Urinary bladder (tissue), 4 donors: ENCODE data around the gene CYP2W1. TPM values are rescaled to one million over a fixed set of nuclear protein-coding genes. Genes with fewer than 3 reads are reported as not detected.

Source experiments
- DNase-seq: peaks from one replicate; pipeline ENCODE4 v3.0.0-alpha.2; 2015; ENCODE audit errors: extremely low spot score
- H3K27ac ChIP-seq: one replicate; pipeline ENCODE4 v1.5.1; 2013; ENCODE audit warnings: low read depth, mild to moderate bottlenecking, moderate library complexity
- H3K36me3 ChIP-seq: one replicate; pipeline ENCODE4 v1.6.1; 2013; ENCODE audit warnings: mild to moderate bottlenecking, moderate library complexity; ENCODE audit not compliant: insufficient read depth
- H3K4me1 ChIP-seq: one replicate; pipeline ENCODE4 v1.6.1; 2013; ENCODE audit warnings: mild to moderate bottlenecking, moderate library complexity; ENCODE audit not compliant: insufficient read depth
- H3K4me3 ChIP-seq: one replicate; pipeline ENCODE4 v1.5.1; 2013; ENCODE audit warnings: low read depth, low read length
- WGBS: extraction: QIAGEN DNeasy Blood & Tissue Kit; methylation state at CpG from one replicate; pipeline ENCODE4 v1.1.7; 2013; 5-methylcytosine and 5-hydroxymethylcytosine counted together
- polyA plus RNA-seq: library from polyadenylated mRNA; stranded (reverse); fragments of 200-250 nt; gene quantifications from one replicate; pipeline ENCODE4 v1.2.3, GENCODE V29; 2013
- total RNA-seq: library from RNA; depleted of rRNA; stranded (reverse); fragments of >200 nt; gene quantifications from one replicate; pipeline ENCODE4 v1.2.3, GENCODE V29; 2014
- donor health status: healthy with polysubstance abuse.
- donor health status: healthy.

The CYP2W1 gene
- total and polyA plus RNA-seq, 2 donors = 0.22 to 7.5 TPM

GRCh38 chr7:1021931-1022330 lies 39.0 kb downstream of the CYP2W1 start:
- 94% methylated on average over 25 of the region's 25 CpGs for WGBS
- Histone ChIP-seq H3K27ac (no peak overlapping the region), H3K36me3 (no peaks in the 10 kb centered on the region), H3K4me3 (no peak overlapping the region), H3K4me1 (no peaks in the 10 kb centered on the region)
- DNase-seq = no peak

GRCh38 chr7:1022356-1022755 lies 39.4 kb downstream of the CYP2W1 start:
- 96% methylated on average over 17 of the region's 17 CpGs for WGBS
- H3K27ac ChIP-seq = no peak overlapping the region
- H3K36me3 ChIP-seq = no peaks in the 10 kb centered on the region
- DNase-seq = no peak
- no peaks in the 10 kb centered on the region for H3K4me1 ChIP-seq
- H3K4me3 ChIP-seq = no peak overlapping the region

- DNase-seq = no peak
- Histone ChIP-seq H3K4me1 (no peaks in the 10 kb centered on the region), H3K4me3 (no peak overlapping the region), H3K36me3 (no peaks in the 10 kb centered on the region), H3K27ac (no peak overlapping the region)
- WGBS = 92% methylated on average over 45 of the region's 45 CpGs
Observed at GRCh38 chr7:1022801-1023465, 40.0 kb downstream of the CYP2W1 start.

- DNase-seq = no peak
- Histone ChIP-seq H3K4me3 (no peak overlapping the region), H3K4me1 (no peaks in the 10 kb centered on the region), H3K36me3 (no peaks in the 10 kb centered on the region), H3K27ac (no peak overlapping the region)
- 80% methylated on average over 15 of the region's 15 CpGs for WGBS
Observed at GRCh38 chr7:1024331-1024841, 41.4 kb downstream of the CYP2W1 start.

DNA sequence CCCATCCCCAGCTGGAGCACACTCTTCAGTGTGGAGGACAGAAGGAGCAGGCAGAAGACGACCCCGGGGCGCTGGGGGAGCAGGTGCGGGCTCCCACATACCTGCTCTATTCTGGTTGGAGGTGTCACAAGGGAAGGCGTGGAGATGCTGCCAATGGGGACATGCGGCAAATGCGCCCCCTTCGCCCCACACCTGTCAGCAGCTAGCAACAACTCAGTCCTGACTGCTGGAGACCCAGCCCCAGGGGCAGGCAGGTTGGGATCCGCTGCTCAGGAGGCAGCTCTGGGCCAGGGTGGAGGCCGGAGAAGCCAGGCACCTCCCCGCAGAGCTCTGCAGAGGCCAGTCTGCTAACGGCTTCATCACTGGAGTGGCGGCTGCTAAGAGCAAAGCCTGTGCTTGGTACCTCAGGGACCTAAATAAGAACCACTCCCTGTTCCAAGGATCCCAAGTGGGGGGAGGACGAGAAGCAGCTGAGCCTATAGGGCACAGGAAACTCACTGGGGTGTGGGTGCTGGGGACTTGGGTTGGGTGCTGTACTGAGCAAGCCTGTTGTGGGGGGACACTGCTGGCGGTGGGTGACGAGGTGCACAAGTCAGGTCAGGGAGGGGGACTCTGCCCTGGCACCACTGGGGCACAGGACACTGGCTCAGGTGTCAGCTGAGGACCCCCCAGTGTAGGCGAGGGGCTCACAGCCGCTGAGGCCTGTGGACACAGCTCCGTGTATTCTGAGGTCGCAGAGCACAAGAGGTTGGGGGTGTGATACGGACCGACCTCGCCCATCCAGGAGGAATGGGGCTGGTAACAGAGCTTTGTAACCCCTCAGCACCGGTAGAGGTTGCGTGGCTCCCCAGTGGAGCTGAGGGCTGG lies 42.1 kb downstream of the CYP2W1 start:
- Histone ChIP-seq H3K4me1 (no peaks in the 10 kb centered on the region), H3K4me3 (no peak overlapping the region), H3K27ac (no peak overlapping the region), H3K36me3 (no peaks in the 10 kb centered on the region)
- 92% methylated on average over 25 of the region's 25 CpGs for WGBS
- no peak for DNase-seq

DNA sequence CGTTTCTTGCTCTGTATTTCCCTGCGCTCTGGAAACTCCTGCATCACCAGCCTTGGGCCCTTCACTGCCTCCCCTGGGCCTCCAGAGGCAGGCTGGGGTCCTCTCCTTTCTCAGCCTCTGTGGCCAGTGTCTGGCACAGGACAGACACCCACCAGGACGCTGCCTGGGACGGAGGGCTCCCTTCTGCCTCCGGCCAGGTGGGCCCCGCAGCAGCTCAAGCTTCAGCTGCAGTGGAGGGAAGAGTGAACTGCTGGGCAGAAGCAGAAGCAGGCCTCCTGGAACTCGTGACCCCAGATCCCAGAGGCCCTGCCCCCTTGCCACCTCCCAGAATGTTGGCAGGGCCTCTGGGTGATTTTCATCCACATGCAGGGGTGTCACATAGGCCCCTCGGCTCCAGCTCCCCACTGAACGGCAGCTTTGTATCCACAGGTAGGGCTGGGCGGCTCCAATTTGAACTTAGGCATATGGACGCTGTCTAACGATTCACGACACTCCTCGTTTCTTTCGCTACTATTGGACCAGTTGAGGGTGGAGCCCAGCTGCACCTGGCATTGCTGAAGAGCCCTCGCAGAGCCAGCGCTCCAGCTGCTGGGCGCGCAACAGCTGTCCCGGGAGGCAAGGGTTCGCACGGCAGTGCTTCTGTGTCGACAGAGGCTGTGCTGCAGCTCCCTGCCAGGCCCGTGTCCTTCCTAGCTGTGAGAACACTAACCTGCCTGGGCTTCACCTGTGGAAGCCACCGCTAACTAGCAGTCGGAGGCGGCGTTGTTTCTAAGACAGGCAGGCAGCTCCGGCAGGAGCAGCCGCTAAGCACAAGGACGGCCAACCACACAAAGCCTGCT lies 43.0 kb downstream of the CYP2W1 start:
- WGBS = 93% methylated on average over 31 of the region's 31 CpGs
- no peak for DNase-seq
- no peak overlapping the region for H3K27ac ChIP-seq
- H3K4me1 ChIP-seq = no peaks in the 10 kb centered on the region
- no peak overlapping the region for H3K4me3 ChIP-seq
- no peaks in the 10 kb centered on the region for H3K36me3 ChIP-seq

GRCh38 chr7:1026721-1027161 lies 43.8 kb downstream of the CYP2W1 start:
- no peak overlapping the region for H3K27ac ChIP-seq
- WGBS = 90% methylated on average over 20 of the region's 20 CpGs
- no peak for DNase-seq

DNA sequence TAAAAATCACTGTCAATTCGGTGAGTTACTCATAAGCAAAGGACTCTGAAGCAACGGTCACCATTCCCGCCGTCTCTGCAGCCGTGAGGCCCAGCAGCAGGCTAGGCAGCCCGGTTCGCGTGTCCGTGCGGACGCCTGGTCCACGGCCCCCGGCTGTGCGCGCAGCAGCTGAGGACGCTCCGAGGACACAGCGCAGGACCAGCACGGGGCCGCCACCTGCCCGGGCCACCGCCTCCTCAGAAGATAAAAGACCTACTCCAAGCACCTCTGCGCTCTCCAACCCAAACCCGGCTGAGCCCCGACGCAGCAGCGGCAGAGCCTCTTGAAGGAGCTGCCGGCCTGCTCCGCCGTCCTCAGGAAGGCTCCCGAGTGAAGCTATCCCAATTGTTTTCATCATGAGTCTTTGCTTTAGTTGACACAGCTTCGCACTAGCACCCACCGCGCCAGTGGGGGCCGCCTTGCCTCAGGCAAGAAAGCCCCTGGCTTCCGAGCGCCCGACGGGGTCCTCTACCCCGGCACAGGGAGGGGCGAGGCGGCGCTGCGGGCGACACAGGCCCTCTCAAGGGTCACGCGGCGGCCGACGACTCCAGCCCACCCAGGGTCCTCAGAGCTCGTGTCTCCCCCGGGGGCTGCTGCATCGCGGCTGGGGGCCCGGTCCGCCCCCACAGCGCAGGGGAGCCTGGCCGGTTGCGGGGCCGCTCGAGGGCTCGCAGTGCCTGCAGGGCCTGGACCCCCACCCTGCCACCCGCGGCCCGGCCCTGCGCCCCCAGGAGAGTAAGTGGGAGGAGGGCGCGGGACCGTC lies 44.5 kb downstream of the CYP2W1 start:
- Histone ChIP-seq H3K4me1 (no peaks in the 10 kb centered on the region), H3K36me3 (no peaks in the 10 kb centered on the region), H3K4me3 (peak overlapping the region; percentile 65), H3K27ac (peak overlapping the region; percentile 82)
- no peak for DNase-seq
- WGBS = 13% methylated on average over 69 of the region's 69 CpGs

More at GRCh38 chr7:1026721-1027161, 43.8 kb downstream of the CYP2W1 start:
- no peaks in the 10 kb centered on the region for H3K36me3 ChIP-seq
- H3K4me1 ChIP-seq = no peaks in the 10 kb centered on the region
- H3K4me3 ChIP-seq = no peak overlapping the region

- peak overlapping the region; percentile 82 for H3K27ac ChIP-seq
- H3K4me1 ChIP-seq = no peaks in the 10 kb centered on the region
- peak; percentile 69 for DNase-seq
- peak overlapping the region; percentile 65 for H3K4me3 ChIP-seq
- WGBS = 0% methylated on average over 77 of the region's 77 CpGs
- no peaks in the 10 kb centered on the region for H3K36me3 ChIP-seq
Observed at GRCh38 chr7:1028044-1028770, 45.2 kb downstream of the CYP2W1 start.

DNA sequence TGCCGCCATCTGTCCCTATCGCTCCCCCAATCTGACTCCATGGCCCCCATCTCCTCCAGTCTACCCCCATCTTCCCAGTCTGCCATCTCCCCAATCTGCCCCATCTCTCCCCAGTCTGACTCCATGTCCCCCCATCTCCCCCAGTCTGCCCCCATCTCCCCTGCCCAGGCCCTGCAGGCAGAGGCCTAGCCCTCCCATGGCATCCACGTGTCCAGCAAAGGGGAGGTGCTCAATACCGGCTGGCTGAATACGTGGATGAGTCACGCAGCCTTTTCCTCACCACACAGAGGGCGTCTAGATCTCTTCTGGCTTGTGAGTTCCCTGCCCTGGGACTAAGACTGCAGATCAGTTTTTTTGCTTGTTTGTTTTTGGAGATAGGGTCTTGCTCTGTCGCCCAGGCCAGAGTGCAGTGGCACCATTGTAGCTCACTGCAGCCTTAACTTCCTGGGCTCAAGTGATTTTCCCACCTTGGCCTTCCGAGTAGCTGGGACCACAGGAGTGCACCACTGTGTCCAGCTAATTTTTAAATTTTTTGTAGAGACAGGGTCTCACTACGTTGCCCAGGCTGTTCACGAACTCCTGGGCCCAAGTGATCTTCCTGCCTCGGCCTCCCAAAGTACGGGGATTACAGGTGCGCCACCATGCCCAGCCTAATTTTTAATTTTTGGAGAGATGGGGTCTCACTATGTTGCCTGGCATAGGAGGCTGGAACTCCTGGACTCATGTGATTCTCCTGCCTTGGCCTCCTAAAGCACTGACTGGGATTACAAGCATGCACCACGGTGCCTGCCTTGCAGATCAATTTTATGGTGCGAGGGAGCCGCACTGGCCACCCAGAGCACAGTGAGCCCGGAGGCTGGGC lies 46.0 kb downstream of the CYP2W1 start:
- Histone ChIP-seq H3K27ac (peak overlapping the region; percentile 80), H3K36me3 (no peaks in the 10 kb centered on the region), H3K4me3 (peak overlapping the region; percentile 65), H3K4me1 (no peaks in the 10 kb centered on the region)
- DNase-seq = peak; percentile 80
- 52% methylated on average over 18 of the region's 18 CpGs for WGBS

DNA sequence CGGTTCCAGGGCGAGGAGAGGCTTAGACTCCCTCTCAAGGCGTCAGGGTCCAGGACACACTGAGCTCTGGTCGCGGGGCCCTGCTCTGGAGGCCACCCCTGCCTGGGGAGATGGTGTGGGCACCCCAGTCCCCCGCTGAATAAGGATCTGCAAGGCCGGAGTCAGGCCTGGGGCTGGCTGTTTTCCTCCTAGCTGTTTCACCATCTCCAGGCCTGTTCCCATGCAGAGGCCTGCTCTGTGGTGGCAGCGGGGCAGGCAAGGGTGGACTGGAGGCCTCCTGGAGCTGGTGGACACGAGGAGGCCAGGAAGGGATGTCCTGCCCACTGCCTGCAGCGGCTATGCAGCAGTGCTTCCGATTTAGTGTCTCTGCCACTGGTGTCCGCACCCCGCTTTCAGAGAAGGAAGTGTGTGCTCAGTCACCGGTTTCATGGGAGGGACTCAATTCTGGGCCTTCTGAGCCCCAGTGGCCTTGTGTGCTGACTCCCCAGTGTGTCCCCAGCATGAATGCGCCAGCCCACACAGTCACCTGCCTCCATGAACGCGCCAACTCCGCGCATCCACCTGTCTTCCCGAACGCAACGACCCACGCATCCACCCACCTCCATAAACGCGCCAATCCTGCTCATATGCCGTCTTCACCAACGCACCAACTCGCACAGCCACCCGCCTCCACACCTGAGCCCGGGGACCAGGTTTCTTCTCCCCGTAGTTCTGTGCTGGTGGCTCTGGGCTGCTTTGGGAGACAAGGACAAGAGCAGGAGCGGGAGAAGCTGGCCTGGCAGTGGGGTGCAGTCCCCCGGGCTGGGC lies 46.9 kb downstream of the CYP2W1 start:
- no peak for DNase-seq
- Histone ChIP-seq H3K27ac (no peak overlapping the region), H3K4me3 (no peak overlapping the region), H3K4me1 (no peaks in the 10 kb centered on the region), H3K36me3 (no peaks in the 10 kb centered on the region)
- 92% methylated on average over 33 of the region's 33 CpGs for WGBS
